AG08395 (cell line): ENCODE results near the gene MSI2.

Experiments used
- DNase-seq: peaks from one replicate; pipeline ENCODE4 v3.0.0; 2012; ENCODE audit warnings: mixed read lengths, low spot score

MSI2 gene

DNA sequence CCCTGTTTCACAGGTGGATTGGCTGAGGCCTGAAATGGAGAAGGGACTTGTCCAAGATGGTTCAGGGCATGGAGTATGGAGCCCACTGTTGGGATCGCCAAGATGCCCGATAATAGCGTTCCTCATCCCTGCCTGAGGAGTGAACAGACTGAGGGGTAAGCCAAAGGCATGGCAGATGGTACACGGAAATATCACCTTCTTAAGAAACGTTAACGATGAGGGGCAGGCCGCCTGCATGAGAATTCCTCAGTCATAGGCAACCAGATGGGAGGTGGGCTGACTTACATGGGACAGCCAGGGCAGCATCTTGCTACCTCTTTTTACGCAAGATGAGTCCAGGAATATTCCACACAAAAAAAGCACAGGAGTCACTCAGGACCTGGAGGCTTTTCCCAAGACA lies 300.7 kb downstream of the MSI2 start:
- no peak for DNase-seq

DNA sequence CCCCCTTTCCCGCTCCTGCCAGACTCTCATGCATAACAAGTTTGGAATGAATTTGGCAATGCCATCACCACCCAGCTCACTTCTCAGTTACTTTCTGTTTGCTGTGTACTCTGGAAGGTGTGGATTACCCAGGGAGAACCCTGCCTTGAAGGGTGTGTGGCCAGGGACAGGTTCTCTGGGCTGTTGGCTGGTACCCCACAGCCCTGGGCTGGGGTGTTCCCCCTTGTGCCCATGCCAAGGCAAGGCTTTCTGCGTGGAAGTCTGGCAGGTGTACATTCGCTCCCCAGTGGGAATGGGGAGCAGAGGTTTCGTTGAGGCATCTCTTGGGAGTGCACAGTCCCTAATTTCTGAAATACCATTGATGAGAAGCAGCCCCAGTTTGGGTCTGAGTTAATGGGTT lies 301.1 kb downstream of the MSI2 start:
- DNase-seq, result no peak

DNA sequence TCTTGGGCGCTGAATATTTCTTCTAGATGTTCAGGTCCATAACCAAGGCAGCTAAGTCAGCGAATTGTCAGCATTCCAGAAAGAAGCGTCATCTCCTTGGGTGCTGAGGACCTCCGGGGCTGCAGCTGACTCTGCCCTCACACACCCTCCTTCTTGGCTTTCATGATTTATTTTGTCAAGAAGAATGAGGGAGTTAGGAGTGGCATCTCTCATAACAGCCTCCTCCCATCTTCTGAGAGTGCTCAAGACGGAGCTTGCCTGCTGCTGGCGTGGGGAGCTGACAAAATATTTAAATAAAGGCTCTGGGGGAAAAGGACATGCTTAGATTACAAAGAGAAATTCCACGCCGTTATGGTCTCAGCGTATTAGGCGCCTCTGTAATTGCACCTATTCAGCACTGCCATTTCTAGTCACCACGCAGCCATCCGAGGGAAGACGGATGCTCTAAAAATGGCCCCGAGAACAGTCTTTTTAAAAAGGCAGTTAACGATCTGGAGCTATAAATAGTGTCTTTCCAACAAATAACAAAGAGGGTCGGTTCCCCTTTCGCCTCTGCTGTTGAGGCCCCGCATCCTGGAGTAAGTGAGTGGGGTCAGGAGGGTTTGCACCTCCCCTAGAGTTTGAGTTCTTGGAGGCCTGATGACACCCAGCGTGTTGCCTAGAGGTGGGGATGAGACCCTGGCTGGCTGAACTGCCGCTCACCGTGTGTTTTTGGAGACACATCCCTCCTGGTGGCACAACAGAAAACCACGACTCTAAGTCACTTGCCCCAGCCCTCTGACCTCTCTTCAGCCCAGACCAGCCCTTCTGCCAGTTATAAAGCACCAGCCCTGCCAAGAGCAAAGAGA lies 301.7 kb downstream of the MSI2 start:
- DNase-seq, result peak; percentile 48

DNA sequence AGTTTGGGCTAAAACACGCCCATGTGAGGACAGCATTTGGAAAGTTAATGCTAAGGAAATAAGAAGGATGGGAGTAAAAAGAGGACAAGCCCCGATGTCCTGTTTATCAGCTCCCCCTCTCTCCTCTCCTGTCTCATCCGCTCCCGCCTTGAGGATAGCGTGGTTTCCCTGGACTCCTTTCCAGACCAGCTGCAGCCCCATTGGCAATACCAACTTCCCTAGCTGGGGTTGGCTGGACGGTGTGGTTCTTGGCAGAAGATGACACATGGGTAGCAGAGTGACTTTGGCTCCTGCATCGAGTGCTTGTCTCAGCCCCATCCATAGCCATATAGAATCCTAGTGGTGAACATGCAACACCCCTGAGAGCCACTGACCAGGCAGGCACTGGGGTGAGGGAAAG lies 302.9 kb downstream of the MSI2 start:
- no peak for DNase-seq

DNA sequence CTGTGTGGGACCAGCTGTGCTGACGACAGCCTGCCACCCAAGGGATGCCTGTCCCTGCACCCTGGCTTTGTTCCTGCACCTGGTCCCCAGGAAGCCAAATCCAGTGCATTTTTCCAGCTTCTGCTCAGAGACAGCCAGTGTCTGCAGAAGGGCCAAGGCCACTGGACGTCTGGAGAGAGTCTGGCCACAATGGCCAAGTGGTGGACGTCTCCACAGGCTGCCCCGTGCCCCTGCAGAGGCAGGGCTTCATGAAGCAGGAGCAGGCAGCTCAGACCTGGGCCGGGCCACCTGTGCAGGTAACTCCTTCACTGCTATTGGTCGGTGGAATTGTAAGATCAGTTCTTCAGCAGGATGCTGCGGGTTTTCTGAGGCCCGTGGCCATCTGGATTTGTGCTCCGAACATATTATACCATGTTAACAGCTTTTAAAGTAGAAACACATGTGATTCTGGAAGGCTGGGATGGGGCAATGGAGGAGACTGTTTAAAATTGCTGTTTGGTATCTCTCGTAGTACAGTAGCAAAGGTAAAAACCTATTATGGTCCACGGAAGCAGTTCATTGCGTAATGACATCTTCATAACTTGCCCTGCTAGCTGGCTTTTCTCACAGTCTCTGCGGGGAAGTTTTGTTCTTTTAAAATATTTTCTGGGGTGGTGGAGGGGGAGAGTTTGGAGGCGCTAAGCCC lies 303.5 kb downstream of the MSI2 start:
- DNase-seq, result no peak

DNA sequence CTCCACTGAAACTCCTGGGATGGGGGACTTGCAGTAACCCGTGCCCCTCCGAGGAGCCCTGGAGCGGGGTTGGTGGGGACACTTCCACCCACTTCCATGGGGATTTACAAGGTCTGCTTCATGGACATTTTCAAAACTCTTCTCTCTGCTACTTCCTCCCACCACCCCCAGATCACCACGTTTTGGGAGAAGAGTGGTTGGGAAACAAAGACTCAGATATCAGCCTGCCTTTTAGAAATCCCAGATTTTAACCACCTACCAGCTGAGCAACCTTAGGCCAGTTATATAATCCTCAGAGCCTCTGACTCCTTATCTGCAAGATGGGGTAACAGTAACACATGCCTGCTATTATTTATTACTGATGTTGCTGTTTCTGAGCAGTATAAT lies 304.0 kb downstream of the MSI2 start:
- DNase-seq, result no peak

DNA sequence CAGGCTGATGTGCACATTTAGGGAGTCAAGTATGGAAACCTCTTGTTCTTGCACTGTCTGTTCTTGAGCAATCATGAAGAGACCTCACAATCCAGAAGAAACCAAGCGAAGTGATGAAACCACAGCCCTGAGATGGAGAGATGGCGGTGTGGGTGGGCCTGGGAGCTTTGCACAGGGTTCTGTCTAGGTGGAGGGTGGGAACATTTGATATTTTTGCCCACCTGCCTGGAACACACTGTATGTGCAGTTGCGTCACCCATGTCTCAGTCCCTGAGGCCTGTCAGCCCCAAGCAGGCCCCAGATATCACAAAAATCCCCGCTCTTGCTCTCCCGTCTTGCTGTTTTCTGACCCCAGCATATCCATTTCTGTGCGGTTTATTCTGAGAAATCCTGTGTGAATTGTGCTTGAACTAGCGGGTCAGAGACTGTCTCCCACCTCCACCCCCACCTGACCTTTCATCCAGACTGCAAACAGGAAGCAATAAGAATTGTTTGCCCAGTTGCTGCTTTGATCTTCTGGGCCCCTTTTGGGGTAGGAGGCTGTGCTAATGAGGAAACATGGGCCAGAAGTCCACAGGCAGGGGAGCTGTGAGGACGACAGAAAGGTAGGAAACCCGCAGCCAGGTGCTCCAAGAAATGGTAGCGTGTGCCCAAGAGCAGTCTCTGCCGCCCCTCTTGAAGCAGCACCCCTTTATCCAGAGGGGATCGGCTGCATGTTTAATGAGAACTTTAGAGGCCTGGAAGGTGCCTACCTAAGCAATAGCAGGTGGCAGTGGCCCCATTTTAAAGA lies 304.9 kb downstream of the MSI2 start:
- no peak for DNase-seq

DNA sequence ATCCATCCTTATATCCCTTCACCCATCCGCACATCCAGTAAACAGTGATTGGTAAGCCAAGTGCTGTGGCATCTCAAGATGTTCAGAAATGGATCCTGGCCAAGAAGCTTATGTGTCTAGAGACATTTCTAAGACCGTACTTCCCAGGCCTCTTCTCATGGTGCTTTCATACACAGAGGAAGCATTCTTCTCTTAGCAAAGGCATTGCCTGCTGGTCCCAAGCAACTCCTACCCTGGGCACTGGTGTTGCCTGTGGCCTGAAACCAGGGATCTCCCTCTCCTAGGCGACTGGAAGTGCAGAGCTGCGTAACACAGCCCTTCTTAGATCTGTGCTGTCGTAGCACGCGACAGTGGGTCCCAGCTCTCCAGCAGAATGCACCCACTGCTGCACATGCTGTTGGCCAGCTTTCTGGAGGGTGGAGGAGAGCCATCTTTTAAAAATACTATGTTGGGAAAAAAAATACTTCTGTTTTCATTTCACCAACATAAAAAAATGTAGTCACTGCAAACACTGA lies 305.9 kb downstream of the MSI2 start:
- DNase-seq, result no peak

DNA sequence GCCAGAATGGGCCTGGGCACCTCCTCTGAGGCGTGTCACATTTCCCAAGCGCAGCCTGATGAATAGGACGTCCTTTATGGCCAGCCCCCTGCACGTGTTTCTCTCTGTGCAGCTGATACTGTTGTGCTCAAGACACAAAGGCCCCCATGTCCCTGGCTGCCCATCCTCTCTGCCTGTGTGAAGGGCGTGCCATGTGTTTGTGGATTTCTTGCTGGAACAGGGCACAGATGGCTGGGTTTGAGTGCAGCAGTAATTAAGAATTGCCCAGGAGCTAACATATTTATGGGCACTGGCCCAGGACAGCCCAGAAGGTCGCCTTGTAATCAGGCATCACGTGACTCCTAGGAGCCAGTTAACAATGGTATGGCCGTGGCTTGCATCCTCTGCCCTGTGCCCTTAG lies 307.6 kb downstream of the MSI2 start:
- no peak for DNase-seq

DNA sequence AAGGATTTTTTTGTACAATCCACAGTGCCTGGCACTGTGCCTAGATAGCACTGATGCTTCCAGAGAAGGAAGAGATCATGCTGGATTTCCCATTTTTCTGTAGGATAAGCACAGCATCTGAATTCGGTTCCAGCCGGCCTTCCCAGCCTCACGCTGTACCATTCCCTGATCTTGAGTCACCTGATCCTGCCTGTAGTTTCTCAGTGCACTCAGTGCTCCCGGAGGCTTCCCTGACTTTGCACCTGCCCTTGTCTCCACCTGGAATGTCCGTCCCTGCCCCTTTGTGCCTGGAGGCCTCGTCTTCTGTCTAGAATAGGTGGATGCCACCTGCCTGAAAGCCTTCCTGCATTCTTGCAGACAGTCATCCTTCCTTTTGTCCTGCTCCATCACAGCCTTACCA lies 308.9 kb downstream of the MSI2 start:
- DNase-seq, result no peak

DNA sequence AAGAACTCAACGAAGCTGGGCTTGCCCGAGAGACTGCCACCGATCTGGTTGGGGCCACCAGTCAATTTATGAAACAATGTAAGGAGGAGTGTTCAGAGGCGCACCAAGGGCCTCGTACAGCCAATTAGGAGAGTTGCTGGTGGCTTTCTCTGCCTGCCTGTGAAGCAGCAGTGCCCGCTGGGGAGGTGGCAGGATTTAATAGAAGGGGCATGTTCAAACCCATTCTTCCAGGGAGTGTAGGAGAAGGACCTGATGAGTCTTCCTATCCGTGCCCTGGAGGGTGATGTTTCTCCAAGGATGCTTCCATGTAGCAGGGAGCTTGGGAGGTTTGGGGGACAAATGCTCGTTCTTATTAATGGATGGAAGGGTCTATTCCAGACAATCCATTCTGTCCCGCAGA lies 310.4 kb downstream of the MSI2 start:
- no peak for DNase-seq

DNA sequence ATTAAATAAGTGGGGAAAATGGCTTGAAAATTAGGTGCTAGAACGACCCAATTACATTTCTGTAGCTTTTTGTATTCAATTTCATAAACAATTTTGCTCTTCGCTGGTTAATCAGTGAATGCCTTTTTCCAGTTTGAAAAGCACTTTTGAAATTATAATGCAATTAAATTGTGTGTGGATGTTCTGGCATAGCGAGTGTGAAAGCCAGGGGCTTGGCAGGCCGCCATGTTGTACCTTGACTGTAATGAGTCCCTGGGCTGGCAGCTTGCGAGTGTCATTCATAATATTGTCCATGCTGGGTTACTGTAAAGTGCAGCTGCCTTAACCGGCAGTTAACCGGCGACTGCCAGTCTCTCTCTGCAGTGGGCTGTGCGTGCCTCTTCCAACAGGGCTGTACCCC lies 310.9 kb downstream of the MSI2 start:
- DNase-seq, result no peak

DNA sequence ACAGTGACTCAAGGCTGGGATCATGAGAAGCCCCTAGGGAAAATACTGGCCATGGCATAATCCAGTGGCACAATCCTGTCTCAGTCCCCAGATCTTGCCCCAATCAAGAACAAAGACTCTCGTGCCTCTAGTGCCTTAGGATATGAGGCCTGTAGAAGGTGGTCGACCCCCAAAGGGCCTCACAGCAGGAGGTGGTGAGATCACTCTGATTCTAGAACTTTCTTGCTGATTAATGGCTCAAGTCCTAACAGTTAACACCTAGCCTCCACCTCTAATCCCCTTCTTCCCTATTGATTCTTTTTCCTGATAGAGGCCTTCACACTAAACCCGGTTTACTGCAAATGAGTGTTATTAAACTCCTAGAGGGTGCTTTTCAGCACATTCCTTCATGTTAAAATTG lies 312.0 kb downstream of the MSI2 start:
- no peak for DNase-seq

DNA sequence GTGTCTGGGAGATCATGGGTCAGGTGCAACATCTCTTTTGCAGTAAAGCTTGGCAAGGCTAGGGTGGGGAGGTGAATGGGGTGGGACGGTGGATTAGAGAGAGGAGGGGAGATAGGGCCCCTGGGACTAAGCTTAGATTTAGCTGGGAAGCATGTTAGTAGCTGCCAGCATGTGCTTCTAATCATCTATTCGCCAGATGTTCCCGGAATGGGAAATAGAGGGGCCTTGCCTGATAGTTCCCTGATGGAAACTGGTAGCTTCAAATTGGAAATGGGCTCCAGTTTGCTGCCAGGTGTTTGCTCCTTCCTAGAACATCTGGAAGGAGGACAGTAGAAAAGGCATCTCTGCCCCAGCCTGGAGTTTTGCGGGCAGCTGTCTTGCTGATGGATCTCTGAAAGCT lies 312.7 kb downstream of the MSI2 start:
- no peak for DNase-seq

DNA sequence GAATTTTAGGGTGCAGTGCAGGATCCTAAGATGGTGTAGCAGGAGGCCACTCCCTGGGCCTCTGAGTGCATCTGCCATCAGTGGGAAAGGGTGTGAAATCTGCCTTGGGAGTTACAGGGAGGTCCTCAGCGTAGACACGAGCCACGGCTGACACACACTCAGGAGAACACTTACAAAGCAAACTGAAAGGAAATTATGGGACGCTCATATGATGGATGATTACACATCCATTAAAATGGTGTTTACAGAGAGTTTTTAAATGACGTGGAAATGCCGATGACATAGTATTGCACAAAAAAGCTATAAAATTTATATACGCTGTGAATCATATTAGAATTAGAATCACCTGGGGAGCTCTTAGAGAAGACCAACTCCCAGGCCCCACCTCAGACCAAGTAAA lies 313.5 kb downstream of the MSI2 start:
- DNase-seq, result no peak

DNA sequence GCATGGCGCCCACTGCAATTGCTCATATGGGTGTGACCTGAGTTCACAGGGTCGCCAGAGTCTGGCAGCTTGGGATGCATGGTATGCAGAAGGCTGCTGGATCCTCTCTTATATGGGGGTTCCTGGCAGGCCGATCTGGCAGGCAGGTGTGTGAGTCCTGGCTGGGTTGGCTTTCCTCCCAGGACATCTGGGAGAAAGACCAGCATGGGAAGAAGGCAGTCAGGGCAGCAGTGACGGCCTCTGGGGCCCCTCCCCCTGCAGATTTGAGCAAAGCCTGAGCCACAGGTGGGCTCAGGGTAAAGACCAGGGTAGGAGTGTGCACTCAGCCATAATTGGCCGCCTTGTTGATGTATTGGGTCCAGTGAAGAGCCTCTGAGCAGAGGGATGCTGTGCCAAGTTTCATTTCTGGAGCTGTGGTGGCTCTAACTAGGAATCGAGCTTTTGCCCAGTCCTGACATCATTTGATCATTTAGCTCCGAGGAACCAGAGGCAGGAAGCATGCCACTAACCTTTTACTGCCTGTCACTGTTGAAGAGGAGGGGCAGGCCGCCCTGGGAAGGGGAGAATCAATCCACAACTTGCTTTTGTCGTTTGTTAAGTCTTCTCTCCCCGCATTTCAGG lies 314.5 kb downstream of the MSI2 start:
- no peak for DNase-seq

DNA sequence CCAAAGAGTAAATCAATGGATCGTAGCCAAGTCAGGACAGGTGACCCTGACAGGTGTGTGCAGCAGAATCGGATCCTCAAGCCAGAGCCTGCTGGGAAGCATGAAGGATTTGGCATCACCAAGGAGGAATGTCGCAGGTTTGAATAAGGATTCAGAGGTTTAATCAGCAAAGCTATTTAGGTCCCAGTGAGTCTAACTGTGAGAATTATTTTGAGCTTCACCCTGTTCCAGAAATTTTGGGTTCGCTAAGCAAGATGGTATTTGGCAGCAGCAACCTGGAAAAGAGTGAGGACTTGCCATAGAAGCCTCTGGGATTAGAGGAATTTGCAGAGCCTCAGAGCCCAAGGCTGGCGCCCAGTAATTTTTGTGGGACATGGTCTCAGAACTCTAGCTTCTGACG lies 315.7 kb downstream of the MSI2 start:
- DNase-seq, result no peak

DNA sequence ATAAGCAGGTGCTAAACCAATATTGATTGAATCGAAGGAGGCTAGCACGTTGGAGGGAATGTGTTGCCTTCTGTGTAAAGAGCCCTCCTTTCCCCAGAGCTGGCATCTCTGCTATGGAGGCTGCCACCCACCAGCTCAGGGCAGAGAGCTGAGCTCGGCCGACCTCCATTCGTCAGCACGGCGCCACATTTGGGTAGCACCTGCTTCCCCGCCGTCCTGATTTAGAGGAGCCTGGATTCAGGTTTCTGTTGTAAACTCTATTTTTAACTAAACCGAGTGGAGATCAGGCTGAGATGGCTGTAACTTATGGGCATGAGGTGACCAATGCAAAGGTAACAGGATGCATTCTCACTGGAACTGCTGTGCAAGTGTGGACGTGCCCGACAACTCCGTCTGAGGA lies 316.3 kb downstream of the MSI2 start:
- no peak for DNase-seq

DNA sequence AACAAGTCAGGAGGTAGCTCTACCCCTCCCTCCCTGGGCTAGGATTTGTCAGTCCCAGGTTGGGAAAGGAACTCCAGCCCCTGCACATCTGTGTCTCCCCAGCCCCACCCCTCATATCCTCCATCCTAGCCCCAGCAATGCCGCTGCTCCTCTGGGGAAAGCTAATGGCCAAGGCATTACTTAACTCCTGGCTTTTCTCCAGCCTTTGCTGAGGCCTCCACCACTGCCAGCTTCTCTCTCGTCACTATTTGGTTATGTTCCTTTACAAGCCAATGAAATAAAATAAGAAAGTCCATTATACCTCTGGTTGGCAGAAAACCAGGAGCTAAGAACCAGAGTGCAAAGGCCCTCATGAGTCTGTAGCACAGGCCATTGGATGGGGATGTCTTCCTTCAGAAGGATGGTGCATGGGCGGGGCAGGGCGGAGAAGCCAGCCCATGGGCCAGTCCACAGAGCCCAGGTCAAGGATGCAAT lies 317.8 kb downstream of the MSI2 start:
- peak; percentile 55 for DNase-seq

DNA sequence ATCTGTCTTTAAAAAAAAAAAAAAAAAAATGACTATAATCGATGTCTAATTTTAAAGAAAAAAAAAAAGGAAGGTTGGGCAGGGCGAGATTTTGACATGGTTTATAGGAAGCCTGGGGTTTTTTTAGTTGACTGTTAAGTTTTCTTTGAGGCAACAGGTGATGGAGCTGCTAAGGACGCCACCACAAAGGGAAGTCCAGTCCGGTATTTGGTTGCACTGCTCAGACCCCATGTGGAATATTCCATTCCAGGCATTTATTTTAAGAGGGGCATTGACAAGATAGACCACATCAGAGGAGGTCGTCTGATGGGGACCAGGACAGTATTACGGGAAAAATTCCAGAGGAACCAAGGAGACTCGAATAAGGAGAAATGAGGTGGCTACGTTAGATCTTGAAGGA lies 320.4 kb downstream of the MSI2 start:
- no peak for DNase-seq

DNA sequence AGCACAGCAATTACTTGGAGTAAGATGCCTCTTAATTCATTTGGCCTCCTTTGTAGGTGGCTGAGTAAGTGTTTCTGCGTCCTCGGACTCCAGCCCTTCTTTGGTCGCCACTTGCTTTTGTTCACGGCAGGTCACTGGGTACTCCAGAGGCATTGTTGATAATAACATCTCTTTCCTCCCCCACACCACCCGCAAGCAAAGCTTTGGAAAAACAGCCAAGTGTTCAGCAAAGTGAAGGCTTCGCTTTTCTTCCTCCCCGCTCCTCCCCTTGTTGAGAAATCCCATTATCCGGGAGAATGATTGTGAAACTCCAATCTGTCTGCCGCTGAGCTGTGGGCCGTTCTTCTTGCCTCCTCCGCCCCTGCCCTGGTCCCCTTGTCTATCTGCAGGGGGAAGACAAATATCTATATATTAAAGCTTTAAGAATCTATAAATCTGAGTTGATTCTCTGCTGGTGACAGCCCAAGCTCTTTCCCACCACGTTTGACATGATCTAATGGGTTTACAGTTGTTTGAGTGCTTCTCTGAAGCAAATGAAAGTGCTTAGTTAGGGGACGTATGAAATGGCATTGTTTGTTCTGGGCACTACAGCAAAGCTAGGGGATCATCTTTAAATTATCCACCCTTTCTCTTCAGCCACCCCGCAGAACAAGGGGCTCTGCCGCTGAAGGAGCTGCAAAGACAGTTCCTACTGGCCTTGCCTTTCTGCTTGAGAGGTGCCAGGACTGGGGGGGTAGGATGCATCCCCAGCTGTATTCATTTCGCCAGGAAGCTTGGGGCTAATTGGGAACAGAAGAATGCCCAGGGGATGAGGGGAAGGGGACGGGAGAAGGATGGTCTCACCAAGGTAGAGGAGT lies 321.7 kb downstream of the MSI2 start:
- peak; percentile 70 for DNase-seq
